Type B pancreatic cell (in vitro differentiated cells): ENCODE measurements around the gene WDR37. TPM values are rescaled to one million over a fixed set of nuclear protein-coding genes. Genes with fewer than 3 reads are reported as not detected.
"Not testable (repeated sequence)": the region's sequence is repeated elsewhere in the genome, so short reads cannot be mapped to it uniquely, and the experiment has no call there.

Source experiments
- DNase-seq: peaks from one replicate; pipeline ENCODE4 v3.0.0; 2021; ENCODE audit warnings: mixed read lengths; ENCODE audit not compliant: unreplicated experiment; ENCODE audit errors: extremely low spot score
- H3K27ac Mint-ChIP-seq: 2 replicates; pipeline ENCODE4 v1.8.0; 2021; ENCODE audit warnings: mild to moderate bottlenecking, mixed read lengths
- H3K27me3 Mint-ChIP-seq: 2 replicates; pipeline ENCODE4 v1.8.0; 2021; ENCODE audit warnings: mixed read lengths
- H3K36me3 Mint-ChIP-seq: 2 replicates; pipeline ENCODE4 v1.8.0; 2021; ENCODE audit warnings: mixed read lengths
- H3K4me1 Mint-ChIP-seq: one replicate; pipeline ENCODE4 v1.8.0; 2021; ENCODE audit warnings: mixed read lengths; ENCODE audit not compliant: unreplicated experiment
- H3K4me3 Mint-ChIP-seq: 2 replicates; pipeline ENCODE4 v1.8.0; 2021; ENCODE audit warnings: mild to moderate bottlenecking, mixed read lengths
- H3K9me3 Mint-ChIP-seq: 2 replicates; pipeline ENCODE4 v1.8.0; 2021; ENCODE audit warnings: mixed read lengths
- CTCF ChIP-seq: fragments of 200-600 bp; sonication (generic); conservative IDR thresholded peaks from 2 replicates; pipeline ENCODE4 v1.5.0; 2021; ENCODE audit warnings: antibody characterized with exemption, mild to moderate bottlenecking
- total RNA-seq: library from RNA; stranded (reverse); gene quantifications from 2 replicates; pipeline ENCODE4 v1.2.1, GENCODE V29; 2021; ENCODE audit warnings: low replicate concordance

The WDR37 gene
- total RNA-seq, 1 donor from 2014 or later = 16.2 TPM

GRCh38 chr10:1115607-1115955, 59.4 kb downstream of the WDR37 start:
- no peak overlapping the region for H3K27ac Mint-ChIP-seq
- peaks cover 3% of the 10 kb centered on the region for H3K4me1 Mint-ChIP-seq
- no peaks in the 10 kb centered on the region for H3K9me3 Mint-ChIP-seq
- H3K27me3 Mint-ChIP-seq = no peaks in the 10 kb centered on the region
- peaks cover 50% of the 10 kb centered on the region for H3K36me3 Mint-ChIP-seq
- DNase-seq = no peak
- H3K4me3 Mint-ChIP-seq = no peak overlapping the region
- no peak for TF ChIP-seq CTCF

- TF ChIP-seq CTCF = no peak
- DNase-seq = no peak
- no peak overlapping the region for H3K4me3 Mint-ChIP-seq
- H3K36me3 Mint-ChIP-seq = peaks cover 47% of the 10 kb centered on the region
- no peak overlapping the region for H3K27ac Mint-ChIP-seq
- peaks cover 5% of the 10 kb centered on the region for H3K4me1 Mint-ChIP-seq
- H3K27me3 Mint-ChIP-seq = no peaks in the 10 kb centered on the region
- no peaks in the 10 kb centered on the region for H3K9me3 Mint-ChIP-seq
Observed at GRCh38 chr10:1116051-1116450, 59.9 kb downstream of the WDR37 start.

GRCh38 chr10:1116696-1117280, 60.6 kb downstream of the WDR37 start:
- Mint-ChIP-seq H3K4me1 (peaks cover 10% of the 10 kb centered on the region), H3K36me3 (peaks cover 44% of the 10 kb centered on the region), H3K4me3 (no peak overlapping the region), H3K9me3 (no peaks in the 10 kb centered on the region), H3K27ac (no peak overlapping the region), H3K27me3 (no peaks in the 10 kb centered on the region)
- DNase-seq = no peak
- no peak for TF ChIP-seq CTCF

GRCh38 chr10:1117651-1118050, 61.5 kb downstream of the WDR37 start:
- DNase-seq = no peak
- Mint-ChIP-seq H3K36me3 (peaks cover 39% of the 10 kb centered on the region), H3K4me1 (peaks cover 19% of the 10 kb centered on the region), H3K27me3 (no peaks in the 10 kb centered on the region), H3K4me3 (no peak overlapping the region), H3K27ac (no peak overlapping the region), H3K9me3 (no peaks in the 10 kb centered on the region)
- no peak for TF ChIP-seq CTCF

GRCh38 chr10:1118318-1118717, 62.1 kb downstream of the WDR37 start:
- DNase-seq, H3K27ac Mint-ChIP-seq, H3K9me3 Mint-ChIP-seq, H3K27me3 Mint-ChIP-seq, H3K4me3 Mint-ChIP-seq: not testable (repeated sequence)
- Mint-ChIP-seq H3K4me1 (peaks cover 20% of the 10 kb centered on the region), H3K36me3 (peaks cover 40% of the 10 kb centered on the region)

- TF ChIP-seq CTCF = no peak
- no peak for DNase-seq
- Mint-ChIP-seq H3K9me3 (no peaks in the 10 kb centered on the region), H3K36me3 (peaks cover 41% of the 10 kb centered on the region), H3K27ac (no peak overlapping the region), H3K4me1 (peaks cover 27% of the 10 kb centered on the region), H3K4me3 (no peak overlapping the region), H3K27me3 (no peaks in the 10 kb centered on the region)
Observed at GRCh38 chr10:1119027-1119426, 62.8 kb downstream of the WDR37 start.
